Endothelial cell of umbilical vein (primary cell): ENCODE measurements around the gene KRTAP4-4. TPM values are rescaled to one million over a fixed set of nuclear protein-coding genes. Genes with fewer than 3 reads are reported as not detected.

ENCODE experiments used
- BruUV-seq: library from RNA; stranded (reverse); fragments of 400-500 nt; replicated peaks from 2 replicates; lab custom pipeline; 2021; lab: Mats Ljungman, UMichigan
- CTCF ChIA-PET: fragments of 300-600, 350-600 bp; sonication (Branson Sonifier 250); formaldehyde crosslinking; loops from one replicate; lab custom pipeline; 2021; ENCODE audit warnings: antibody characterized with exemption, inconsistent platforms; lab: Charles Lee
- POLR2A ChIA-PET: fragments of 300-600, 350-600 bp; sonication (Branson Sonifier 250); formaldehyde crosslinking; loops from one replicate; lab custom pipeline; 2021; ENCODE audit warnings: antibody characterized with exemption, inconsistent platforms; lab: Charles Lee
- DNase-seq: peaks from one replicate; pipeline ENCODE4 v3.0.0-alpha.2; 2011; ENCODE audit warnings: low read depth, low spot score
- FAIRE-seq: peaks from 2 replicates; lab custom pipeline; 2011; peaks lifted over from hg19 to GRCh38; lab: Jason Lieb, UNC
- H2AFZ ChIP-seq: 2 replicates; pipeline ENCODE4 v1.6.0; 2012; ENCODE audit warnings: low read depth, low read length, control low read depth, inconsistent platforms
- H3K27ac ChIP-seq: 2 replicates; pipeline ENCODE4 v1.5.1; 2011; ENCODE audit warnings: low read depth, mild to moderate bottlenecking, control low read depth, low read length, moderate library complexity; ENCODE audit not compliant: insufficient read depth
- H3K27me3 ChIP-seq, 2 experiments: 2 replicates each; pipeline versions ENCODE4 v1.6.0 to v1.6.1; 2011; ENCODE audit warnings: low read length in 2 of 2, mixed read lengths in 1 of 2; ENCODE audit not compliant: control insufficient read depth in 2 of 2, insufficient read depth in 2 of 2
- H3K36me3 ChIP-seq, 2 experiments: 2 replicates in 1 of 2; 3 replicates in 1 of 2; pipeline ENCODE4 v1.5.1; 2011; ENCODE audit warnings: low read length in 2 of 2, mild to moderate bottlenecking in 1 of 2, moderate library complexity in 1 of 2; ENCODE audit not compliant: control insufficient read depth in 2 of 2, insufficient read depth in 2 of 2; ENCODE audit errors: extremely low read depth in 1 of 2
- H3K4me1 ChIP-seq: 3 replicates; pipeline ENCODE4 v1.5.1; 2011; ENCODE audit warnings: mild to moderate bottlenecking, low read length; ENCODE audit not compliant: control insufficient read depth, insufficient read depth; ENCODE audit errors: extremely low read depth
- H3K4me2 ChIP-seq: 2 replicates; pipeline ENCODE4 v1.6.1; 2011; ENCODE audit warnings: low read length, control low read depth, mixed read lengths; ENCODE audit not compliant: insufficient read depth
- H3K4me3 ChIP-seq, 3 experiments: fragments of 200-600 bp in 1 of 3; sonication (generic), shearing (Covaris generic) in 1 of 3; replicated peaks in 1 of 3; 2 replicates each; pipeline ENCODE4 v1.5.1; 2011 to 2016; ENCODE audit warnings: control low read depth in 3 of 3, low read length in 3 of 3, mild to moderate bottlenecking in 2 of 3, inconsistent platforms in 1 of 3, low read depth in 1 of 3, moderate library complexity in 1 of 3; ENCODE audit not compliant: insufficient read depth in 1 of 3
- H3K79me2 ChIP-seq: 2 replicates; pipeline ENCODE4 v1.6.0; 2012; ENCODE audit warnings: low read length, inconsistent platforms; ENCODE audit not compliant: control insufficient read depth, insufficient read depth
- H3K9ac ChIP-seq: replicated peaks from 2 replicates; pipeline ENCODE3; 2011; ENCODE audit warnings: low read length, control low read depth; ENCODE audit not compliant: insufficient read depth; ENCODE audit errors: extremely low read depth
- H3K9me1 ChIP-seq: replicated peaks from 3 replicates; pipeline ENCODE4 v1.6.0; 2011; ENCODE audit warnings: mild to moderate bottlenecking, low read length; ENCODE audit not compliant: control insufficient read depth, insufficient read depth; ENCODE audit errors: extremely low read depth
- H3K9me3 ChIP-seq: replicated peaks from 2 replicates; pipeline ENCODE4 v1.5.1; 2012; ENCODE audit warnings: low read length, inconsistent platforms; ENCODE audit not compliant: control insufficient read depth, insufficient read depth
- H4K20me1 ChIP-seq: replicated peaks from 2 replicates; pipeline ENCODE3; 2011; ENCODE audit warnings: mild to moderate bottlenecking, low read length; ENCODE audit not compliant: control insufficient read depth, insufficient read depth; ENCODE audit errors: extremely low read depth
- CTCF ChIP-seq, 2 donors: IDR thresholded peaks; 1 replicate in 1 of 2; 2 replicates in 1 of 2; pipeline ENCODE4 v1.5.1; 2011; ENCODE audit warnings: low read length in 2 of 2, mild to moderate bottlenecking in 2 of 2, moderate library complexity in 2 of 2, control low read depth in 1 of 2, inconsistent platforms in 1 of 2, low read depth in 1 of 2; ENCODE audit not compliant: insufficient read depth in 1 of 2; ENCODE audit errors: extremely low read depth in 1 of 2
- FOS ChIP-seq: IDR thresholded peaks from 2 replicates; pipeline ENCODE4 v1.6.1; 2011; ENCODE audit warnings: mild to moderate bottlenecking, low read length, moderate library complexity, borderline replicate concordance; ENCODE audit not compliant: insufficient read depth
- GATA2 ChIP-seq: IDR thresholded peaks from 2 replicates; pipeline ENCODE4 v1.7.0; 2011; ENCODE audit warnings: low read depth, mild to moderate bottlenecking, moderate library complexity, mixed read lengths, low read length; ENCODE audit not compliant: insufficient read length, insufficient read depth
- JUN ChIP-seq: IDR thresholded peaks from 2 replicates; pipeline ENCODE4 v1.6.1; 2011; ENCODE audit warnings: borderline replicate concordance, low read depth; ENCODE audit not compliant: insufficient read length, insufficient read depth
- MAX ChIP-seq: IDR thresholded peaks from 2 replicates; pipeline ENCODE4 v1.6.1; 2011; ENCODE audit not compliant: insufficient read depth, insufficient read length
- MYC ChIP-seq: IDR thresholded peaks from one replicate; pipeline ENCODE4 v1.6.1; 2011; ENCODE audit warnings: mild to moderate bottlenecking, low read depth, low read length
- POLR2AphosphoS5 ChIP-seq: IDR thresholded peaks from 2 replicates; pipeline ENCODE4 v1.6.1; 2012; ENCODE audit warnings: low read depth, mild to moderate bottlenecking, control low read depth, low read length, moderate library complexity; ENCODE audit not compliant: insufficient read depth
- dilution Hi-C: fragments of 300-500 bp; cut with MboI; formaldehyde crosslinking; loops from one replicate; pipeline ENCODE4 v1.15.0; 2019; ENCODE audit warnings: low sequenced_read_pairs; ENCODE audit not compliant: extremely low pct_ligation_motif_present
- intact Hi-C: fragments of 100-400 bp; cut with micrococcal nuclease; formaldehyde crosslinking; loops from one replicate; pipeline ENCODE4 v1.10.0; 2022
- polyA plus RNA-seq, 4 experiments: library from polyadenylated mRNA; depleted of rRNA in 3 of 4; stranded (reverse) in 3 of 4; unstranded in 1 of 4; fragments of >200 nt; gene quantifications; 2 replicates each; pipeline versions ENCODE4 v1.2.1 to v1.2.3, GENCODE V29; 2011 to 2012; ENCODE audit warnings: missing spikeins in 1 of 4
- total RNA-seq: library from RNA; stranded (reverse); gene quantifications from 2 replicates; pipeline ENCODE4 v1.2.3, GENCODE V29; 2021

Gene KRTAP4-4
- total and polyA plus RNA-seq, 2 donors (not counting 3 experiments of a cell fraction or from before 2014, with no cell fraction given) = not detected

- Histone ChIP-seq H3K36me3 (no peaks in the 10 kb centered on the region), H4K20me1 (no peaks in the 10 kb centered on the region), H2AFZ (no peak overlapping the region), H3K79me2 (no peaks in the 10 kb centered on the region), H3K9me1 (no peaks in the 10 kb centered on the region), H3K27ac (no peak overlapping the region), H3K9me3 (no peaks in the 10 kb centered on the region), H3K4me3 (no peak overlapping the region), H3K9ac (no peak overlapping the region), H3K27me3 (no peaks in the 10 kb centered on the region), H3K4me1 (no peaks in the 10 kb centered on the region), H3K4me2 (no peak overlapping the region)
- intact Hi-C loops (no loop called here), dilution Hi-C loops (no loop called here)
- TF ChIP-seq FOS = no peak
- TF ChIP-seq GATA2 = no peak
- TF ChIP-seq MYC = no peak
- TF ChIP-seq POLR2AphosphoS5 = no peak
- FAIRE-seq (no peak), DNase-seq (no peak)
- POLR2A ChIA-PET = no interaction called here
- CTCF ChIA-PET = no interaction called here
- BruUV-seq = no TSS peak
Measured at GRCh38 chr17:41145261-41145660, 15.3 kb downstream of the KRTAP4-4 start.

GRCh38 chr17:41144846-41145245, 15.7 kb downstream of the KRTAP4-4 start:
- no peaks in the 10 kb centered on the region for H3K4me1 ChIP-seq
- dilution Hi-C loops = no loop called here
- intact Hi-C loops = no loop called here

More at GRCh38 chr17:41144846-41145245, 15.7 kb downstream of the KRTAP4-4 start:
- Histone ChIP-seq H3K4me2 (no peak overlapping the region), H3K36me3 (no peaks in the 10 kb centered on the region), H3K79me2 (no peaks in the 10 kb centered on the region), H4K20me1 (no peaks in the 10 kb centered on the region), H3K9ac (no peak overlapping the region), H3K27ac (no peak overlapping the region), H3K4me3 (no peak overlapping the region), H3K27me3 (no peaks in the 10 kb centered on the region), H3K9me3 (no peaks in the 10 kb centered on the region), H3K9me1 (no peaks in the 10 kb centered on the region), H2AFZ (no peak overlapping the region)
- DNase-seq = no peak
- TF ChIP-seq POLR2AphosphoS5 (no peak), JUN (no peak), CTCF (IDR thresholded peaks at IDR 0.05; ENCODE audit: extremely low read depth in 1 of 2, insufficient read depth in 1 of 2, low read depth in 1 of 2, low read length in 2 of 2) (no peak), GATA2 (no peak), MAX (no peak), MYC (no peak), FOS (no peak)
- ChIA-PET POLR2A (no interaction called here), CTCF (no interaction called here)
- BruUV-seq = no TSS peak
- FAIRE-seq = no peak
